Measurements from ENCODE around the gene CACNA2D1. TPM values are rescaled to one million over a fixed set of nuclear protein-coding genes. Genes with fewer than 3 reads are reported as not detected.

CACNA2D1 gene
- total RNA-seq, 1 donor from 2014 or later: 1.5 TPM

DNA sequence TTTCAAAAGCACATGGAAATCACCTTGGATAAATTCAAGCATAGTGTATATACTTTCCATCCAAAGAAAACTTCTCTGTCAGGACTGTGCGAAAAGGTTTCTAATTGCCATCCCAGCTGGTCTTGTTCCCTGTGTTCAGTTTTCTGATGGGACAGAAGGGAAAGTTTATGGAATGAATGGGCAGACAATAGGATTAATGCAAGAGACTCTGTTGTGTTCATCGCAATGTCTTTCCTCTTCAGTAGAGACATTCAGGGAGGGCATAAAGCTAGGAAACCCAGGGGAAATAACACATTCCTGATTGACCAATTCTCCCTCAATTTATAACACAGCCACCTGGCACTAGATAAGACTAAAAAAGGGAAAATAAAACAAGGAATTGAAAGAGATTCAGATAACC, 78.9 kb downstream of the CACNA2D1 start:
- no peak overlapping the region for H3K4me3 Mint-ChIP-seq
- Histone ChIP-seq H3K27ac (peak overlapping the region; percentile 64), H4K20me1 (ENCODE audit: low read depth) (no peaks in the 10 kb centered on the region), H3K4me3 (peak overlapping the region; percentile 6), H3K36me3 (no peaks in the 10 kb centered on the region), H3K4me2 (peak overlapping the region; percentile 71), H3K27me3 (no peaks in the 10 kb centered on the region), H3K9me3 (ENCODE audit: low read depth) (no peaks in the 10 kb centered on the region), H3F3A (ENCODE audit: low read depth) (peaks cover 13% of the 10 kb centered on the region), H3K4me1 (peaks cover 45% of the 10 kb centered on the region), H3K79me2 (ENCODE audit: low read depth) (no peaks in the 10 kb centered on the region), H2AFZ (replicated peaks) (no peak overlapping the region), H3K9ac (no peak overlapping the region)
- no peaks in the 10 kb centered on the region for H3K36me3 Mint-ChIP-seq
- peaks cover 8% of the 10 kb centered on the region for H3K27me3 Mint-ChIP-seq (ENCODE audit: insufficient read depth, low read depth)
- no peak for TF ChIP-seq EZH2phosphoT487 (IDR thresholded peaks at IDR 0.05)
- TF ChIP-seq, protein P1, sequence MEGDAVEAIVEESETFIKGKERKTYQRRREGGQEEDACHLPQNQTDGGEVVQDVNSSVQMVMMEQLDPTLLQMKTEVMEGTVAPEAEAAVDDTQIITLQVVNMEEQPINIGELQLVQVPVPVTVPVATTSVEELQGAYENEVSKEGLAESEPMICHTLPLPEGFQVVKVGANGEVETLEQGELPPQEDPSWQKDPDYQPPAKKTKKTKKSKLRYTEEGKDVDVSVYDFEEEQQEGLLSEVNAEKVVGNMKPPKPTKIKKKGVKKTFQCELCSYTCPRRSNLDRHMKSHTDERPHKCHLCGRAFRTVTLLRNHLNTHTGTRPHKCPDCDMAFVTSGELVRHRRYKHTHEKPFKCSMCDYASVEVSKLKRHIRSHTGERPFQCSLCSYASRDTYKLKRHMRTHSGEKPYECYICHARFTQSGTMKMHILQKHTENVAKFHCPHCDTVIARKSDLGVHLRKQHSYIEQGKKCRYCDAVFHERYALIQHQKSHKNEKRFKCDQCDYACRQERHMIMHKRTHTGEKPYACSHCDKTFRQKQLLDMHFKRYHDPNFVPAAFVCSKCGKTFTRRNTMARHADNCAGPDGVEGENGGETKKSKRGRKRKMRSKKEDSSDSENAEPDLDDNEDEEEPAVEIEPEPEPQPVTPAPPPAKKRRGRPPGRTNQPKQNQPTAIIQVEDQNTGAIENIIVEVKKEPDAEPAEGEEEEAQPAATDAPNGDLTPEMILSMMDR (IDR thresholded peaks at IDR 0.05): no peak
- H3K9me3 Mint-ChIP-seq: no peaks in the 10 kb centered on the region
- peaks cover 58% of the 10 kb centered on the region for H3K4me1 Mint-ChIP-seq
- peak; percentile 67 for DNase-seq (ENCODE audit: low spot score)
- peak overlapping the region; percentile 50 for H3K27ac Mint-ChIP-seq

DNA sequence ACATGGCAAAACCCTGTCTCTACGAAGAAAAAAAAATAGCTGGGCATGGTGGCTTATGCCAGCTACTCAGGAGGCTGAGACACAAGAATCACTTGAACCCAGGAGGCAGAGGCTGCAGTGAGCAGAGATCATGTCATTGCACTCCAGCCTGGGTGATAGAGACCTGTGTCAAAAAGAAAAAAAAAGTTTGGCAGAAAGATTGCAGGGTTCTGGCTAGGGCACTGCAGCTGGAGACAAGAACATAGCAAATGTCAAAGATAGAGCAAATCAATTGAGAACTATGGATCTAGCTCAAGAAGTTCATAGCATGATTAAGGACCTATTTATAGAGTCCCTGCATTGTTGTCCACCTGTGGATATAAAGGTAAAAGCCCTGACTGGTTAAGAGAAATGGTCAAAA, 79.5 kb downstream of the CACNA2D1 start:
- Mint-ChIP-seq H3K4me3 (no peak overlapping the region), H3K27ac (no peak overlapping the region), H3K9me3 (no peaks in the 10 kb centered on the region), H3K27me3 (ENCODE audit: insufficient read depth, low read depth) (peaks cover 8% of the 10 kb centered on the region), H3K4me1 (peaks cover 60% of the 10 kb centered on the region), H3K36me3 (no peaks in the 10 kb centered on the region)
- H2AFZ ChIP-seq (replicated peaks): no peak overlapping the region
- H3K27ac ChIP-seq: peak overlapping the region; percentile 64
- H3K79me2 ChIP-seq (ENCODE audit: low read depth): no peaks in the 10 kb centered on the region
- no peak for TF ChIP-seq EZH2phosphoT487 (IDR thresholded peaks at IDR 0.05)
- no peak for TF ChIP-seq EZH2 (IDR thresholded peaks at IDR 0.05)
- TF ChIP-seq, protein P1 (IDR thresholded peaks at IDR 0.05): no peak
- peak overlapping the region; percentile 71 for H3K4me2 ChIP-seq
- H3K27me3 ChIP-seq: no peaks in the 10 kb centered on the region
- H3F3A ChIP-seq (ENCODE audit: low read depth): peaks cover 13% of the 10 kb centered on the region
- no peak overlapping the region for H3K4me3 ChIP-seq
- no peaks in the 10 kb centered on the region for H3K36me3 ChIP-seq
- H3K9ac ChIP-seq: no peak overlapping the region
- H3K4me1 ChIP-seq: peaks cover 46% of the 10 kb centered on the region
- DNase-seq (ENCODE audit: low spot score): no peak
- no peaks in the 10 kb centered on the region for H3K9me3 ChIP-seq (ENCODE audit: low read depth)
- H4K20me1 ChIP-seq (ENCODE audit: low read depth): no peaks in the 10 kb centered on the region

DNA sequence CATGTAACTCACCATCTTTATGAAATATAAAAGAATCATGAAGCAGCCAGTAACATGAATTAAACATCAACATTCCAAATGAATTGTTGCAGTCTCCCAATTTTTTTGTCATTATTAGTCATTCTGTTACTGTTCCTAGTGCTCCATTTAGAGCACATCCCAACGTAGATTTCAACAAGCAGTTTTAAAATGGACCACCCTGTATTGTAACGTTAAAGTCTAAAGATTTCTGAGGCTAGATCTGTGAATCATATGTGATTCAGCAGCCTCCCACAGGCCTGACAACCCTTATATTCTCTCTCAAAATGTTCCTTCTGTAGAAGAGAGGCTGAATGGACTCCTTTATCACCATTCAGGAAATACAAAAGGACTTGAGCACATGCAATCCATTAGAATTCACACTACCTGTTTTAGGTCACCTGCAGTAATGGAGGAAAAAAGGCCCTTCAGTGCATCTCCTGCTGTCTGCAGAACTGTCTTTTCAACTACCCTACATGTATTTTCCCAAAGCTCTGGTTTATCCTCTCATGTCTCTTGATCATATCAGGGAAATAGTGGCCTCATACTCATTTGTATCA, 81.4 kb downstream of the CACNA2D1 start:
- Mint-ChIP-seq H3K27me3 (ENCODE audit: insufficient read depth, low read depth) (peaks cover 8% of the 10 kb centered on the region), H3K4me1 (peaks cover 61% of the 10 kb centered on the region), H3K36me3 (no peaks in the 10 kb centered on the region), H3K4me3 (no peak overlapping the region), H3K9me3 (no peaks in the 10 kb centered on the region), H3K27ac (peak overlapping the region; percentile 44)
- no peak for DNase-seq (ENCODE audit: low spot score)
- Histone ChIP-seq H3K27ac (no peak overlapping the region), H3K4me3 (no peak overlapping the region), H3K4me1 (peaks cover 49% of the 10 kb centered on the region), H3K9ac (no peak overlapping the region), H4K20me1 (ENCODE audit: low read depth) (no peaks in the 10 kb centered on the region), H2AFZ (replicated peaks) (peak overlapping the region; percentile 35), H3F3A (ENCODE audit: low read depth) (peaks cover 13% of the 10 kb centered on the region), H3K27me3 (no peaks in the 10 kb centered on the region), H3K79me2 (ENCODE audit: low read depth) (no peaks in the 10 kb centered on the region), H3K4me2 (no peak overlapping the region), H3K9me3 (ENCODE audit: low read depth) (no peaks in the 10 kb centered on the region), H3K36me3 (no peaks in the 10 kb centered on the region)
- TF ChIP-seq EZH2phosphoT487 (IDR thresholded peaks at IDR 0.05) (no peak), EZH2 (IDR thresholded peaks at IDR 0.05) (no peak)
- TF ChIP-seq, protein P1 (IDR thresholded peaks at IDR 0.05): no peak

All from neural progenitor cell (in vitro differentiated cells).